Measurements from ENCODE around the gene ZNF26.

ZNF26 gene

DNA sequence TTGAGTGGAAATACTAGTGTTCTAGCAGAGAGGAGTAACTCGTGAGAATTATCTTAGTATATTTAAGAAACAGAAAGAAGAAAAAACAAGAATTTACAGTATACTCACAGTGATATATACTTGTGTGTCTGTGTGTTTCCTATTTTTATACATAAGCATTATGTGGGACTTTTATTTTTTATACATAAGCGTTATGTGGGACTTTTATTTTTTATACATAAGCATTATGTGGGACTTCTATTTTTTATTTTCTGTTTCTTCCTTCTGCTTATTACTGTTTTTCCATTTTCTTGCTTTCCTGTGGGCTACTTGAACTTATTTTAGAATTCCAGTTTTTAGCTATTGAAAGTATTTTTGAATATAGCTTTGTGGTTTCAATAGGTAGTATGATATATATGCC lies 87.7 kb downstream of the ZNF26 start:
- H3K4me3 ChIP-seq (ENCODE audit: low read length): no peak overlapping the region
- H3K27me3 ChIP-seq (ENCODE audit: low read depth, low read length): no peaks in the 10 kb centered on the region
- H3K4me1 ChIP-seq (ENCODE audit: low read length): no peaks in the 10 kb centered on the region
- no peak overlapping the region for H3K27ac ChIP-seq (ENCODE audit: low read length)
- no peaks in the 10 kb centered on the region for H3K79me2 ChIP-seq (ENCODE audit: low read length)
- no peak overlapping the region for H3K9ac ChIP-seq (ENCODE audit: low read length)
- H2AFZ ChIP-seq (ENCODE audit: low read depth, low read length): no peak overlapping the region
- TF ChIP-seq EZH2phosphoT487 (IDR thresholded peaks at IDR 0.05; ENCODE audit: low read depth): no peak
- TF ChIP-seq CTCF (IDR thresholded peaks at IDR 0.05; ENCODE audit: low read depth, low read length): no peak
- H3K36me3 ChIP-seq (replicated peaks; ENCODE audit: low read depth, low read length): no peaks in the 10 kb centered on the region
- H4K20me1 ChIP-seq (ENCODE audit: insufficient read depth, low read length): no peaks in the 10 kb centered on the region
- peaks cover 25% of the 10 kb centered on the region for H3K9me3 ChIP-seq (ENCODE audit: insufficient read depth, low read length)
- H3K4me2 ChIP-seq (ENCODE audit: low read length): no peak overlapping the region
